Muscle layer of colon (tissue), 2 donors: ENCODE measurements around the gene TENM4.

ENCODE experiments used
- H3K27ac ChIP-seq: one replicate; pipeline ENCODE4 v1.7.0; 2013; ENCODE audit warnings: low read depth, mild to moderate bottlenecking, low read length, moderate library complexity
- H3K27me3 ChIP-seq, 2 donors: one replicate each; pipeline ENCODE4 v1.7.0; 2013; ENCODE audit warnings: low read length in 2 of 2, mild to moderate bottlenecking in 2 of 2; ENCODE audit not compliant: insufficient read depth in 2 of 2, control insufficient read depth in 1 of 2
- H3K36me3 ChIP-seq: one replicate; pipeline ENCODE4 v1.7.0; 2013; ENCODE audit warnings: mild to moderate bottlenecking, low read length; ENCODE audit not compliant: insufficient read depth
- H3K4me1 ChIP-seq: one replicate; pipeline ENCODE4 v1.7.0; 2013; ENCODE audit warnings: mild to moderate bottlenecking, low read length; ENCODE audit not compliant: insufficient read depth
- H3K4me3 ChIP-seq, 2 donors: one replicate each; pipeline ENCODE4 v1.7.0; 2013; ENCODE audit warnings: low read length in 2 of 2, low read depth in 1 of 2, mild to moderate bottlenecking in 1 of 2, moderate library complexity in 1 of 2
- H3K9ac ChIP-seq: one replicate; pipeline ENCODE4 v1.7.0; 2013; ENCODE audit warnings: low read length
- H3K9me3 ChIP-seq: one replicate; pipeline ENCODE4 v1.7.0; 2013; ENCODE audit warnings: mild to moderate bottlenecking, low read length
- donor health status: abdominal sarcoma.
- donor health status: Adenocarcinoma of cecum.

TENM4 gene

GRCh38 chr11:79086056-79086455 is 354.8 kb downstream of the TENM4 start:
- H3K27ac ChIP-seq: no peak overlapping the region
- no peak overlapping the region for H3K4me3 ChIP-seq
- H3K9ac ChIP-seq: no peak overlapping the region
- H3K9me3 ChIP-seq: no peaks in the 10 kb centered on the region
- peaks cover 17% of the 10 kb centered on the region for H3K4me1 ChIP-seq
- H3K27me3 ChIP-seq: no peaks in the 10 kb centered on the region
- no peaks in the 10 kb centered on the region for H3K36me3 ChIP-seq

- H3K4me1 ChIP-seq: peaks cover 21% of the 10 kb centered on the region
- H3K36me3 ChIP-seq: no peaks in the 10 kb centered on the region
- H3K9ac ChIP-seq: no peak overlapping the region
- no peaks in the 10 kb centered on the region for H3K9me3 ChIP-seq
- no peak overlapping the region for H3K27ac ChIP-seq
- no peak overlapping the region for H3K4me3 ChIP-seq
- no peaks in the 10 kb centered on the region for H3K27me3 ChIP-seq
These were observed 356.4 kb downstream of the TENM4 start for GRCh38 chr11:79084382-79084781.

GRCh38 chr11:79083352-79083751 is 357.5 kb downstream of the TENM4 start:
- Histone ChIP-seq H3K36me3 (no peaks in the 10 kb centered on the region), H3K4me3 (no peak overlapping the region)

GRCh38 chr11:79082907-79083306 is 357.9 kb downstream of the TENM4 start:
- Histone ChIP-seq H3K27ac (no peak overlapping the region), H3K4me3 (no peak overlapping the region), H3K27me3 (no peaks in the 10 kb centered on the region), H3K36me3 (no peaks in the 10 kb centered on the region), H3K9me3 (no peaks in the 10 kb centered on the region), H3K9ac (no peak overlapping the region), H3K4me1 (peaks cover 23% of the 10 kb centered on the region)

More at GRCh38 chr11:79083352-79083751, 357.5 kb downstream of the TENM4 start:
- Histone ChIP-seq H3K27me3 (no peaks in the 10 kb centered on the region), H3K4me1 (peaks cover 23% of the 10 kb centered on the region), H3K9ac (no peak overlapping the region), H3K27ac (no peak overlapping the region), H3K9me3 (no peaks in the 10 kb centered on the region)

- no peaks in the 10 kb centered on the region for H3K27me3 ChIP-seq
These were observed 358.6 kb downstream of the TENM4 start for GRCh38 chr11:79082280-79082679.

GRCh38 chr11:79081471-79082031 is 359.3 kb downstream of the TENM4 start:
- Histone ChIP-seq H3K27me3 (no peaks in the 10 kb centered on the region), H3K4me1 (peaks cover 23% of the 10 kb centered on the region), H3K27ac (no peak overlapping the region), H3K36me3 (no peaks in the 10 kb centered on the region), H3K4me3 (no peak overlapping the region), H3K9ac (no peak overlapping the region), H3K9me3 (no peaks in the 10 kb centered on the region)

More at GRCh38 chr11:79082280-79082679, 358.6 kb downstream of the TENM4 start:
- Histone ChIP-seq H3K9me3 (no peaks in the 10 kb centered on the region), H3K9ac (no peak overlapping the region), H3K27ac (no peak overlapping the region), H3K4me3 (no peak overlapping the region), H3K36me3 (no peaks in the 10 kb centered on the region), H3K4me1 (peaks cover 23% of the 10 kb centered on the region)

DNA sequence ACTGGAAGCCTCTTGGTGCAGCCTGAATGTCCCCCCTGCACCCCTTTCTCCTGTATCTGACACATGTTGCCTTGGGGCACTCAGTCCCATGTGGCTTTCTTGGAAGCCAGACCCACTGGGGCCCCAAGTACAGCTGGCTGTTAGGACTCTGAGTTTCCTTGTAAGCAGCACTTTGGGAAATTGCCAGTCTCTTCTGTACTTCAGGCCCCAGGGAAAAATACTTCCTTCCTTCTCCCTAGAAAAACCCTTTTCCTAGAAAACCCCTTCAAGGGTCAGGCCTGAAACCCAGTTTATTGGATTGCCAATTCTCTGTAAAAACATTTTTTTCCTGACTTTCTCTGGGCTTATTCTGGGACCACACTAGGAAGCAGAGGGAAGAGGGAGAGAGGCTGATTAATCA is 360.3 kb downstream of the TENM4 start:
- no peaks in the 10 kb centered on the region for H3K9me3 ChIP-seq
- no peaks in the 10 kb centered on the region for H3K27me3 ChIP-seq
- H3K4me1 ChIP-seq: peaks cover 23% of the 10 kb centered on the region
- no peak overlapping the region for H3K9ac ChIP-seq
- H3K27ac ChIP-seq: no peak overlapping the region
- no peak overlapping the region for H3K4me3 ChIP-seq
- no peaks in the 10 kb centered on the region for H3K36me3 ChIP-seq

GRCh38 chr11:79078999-79079398 is 361.8 kb downstream of the TENM4 start:
- H3K27ac ChIP-seq: no peak overlapping the region
- no peaks in the 10 kb centered on the region for H3K9me3 ChIP-seq
- no peaks in the 10 kb centered on the region for H3K36me3 ChIP-seq
- H3K27me3 ChIP-seq: no peaks in the 10 kb centered on the region
- H3K9ac ChIP-seq: no peak overlapping the region
- H3K4me3 ChIP-seq: no peak overlapping the region
- H3K4me1 ChIP-seq: peaks cover 23% of the 10 kb centered on the region

GRCh38 chr11:79078456-79078855 is 362.4 kb downstream of the TENM4 start:
- no peaks in the 10 kb centered on the region for H3K36me3 ChIP-seq
- H3K4me3 ChIP-seq: no peak overlapping the region
- no peak overlapping the region for H3K9ac ChIP-seq
- no peaks in the 10 kb centered on the region for H3K27me3 ChIP-seq
- peaks cover 23% of the 10 kb centered on the region for H3K4me1 ChIP-seq
- H3K27ac ChIP-seq: no peak overlapping the region
- H3K9me3 ChIP-seq: no peaks in the 10 kb centered on the region

- Histone ChIP-seq H3K27ac (no peak overlapping the region), H3K4me1 (peaks cover 23% of the 10 kb centered on the region), H3K27me3 (no peaks in the 10 kb centered on the region), H3K9ac (no peak overlapping the region), H3K36me3 (no peaks in the 10 kb centered on the region), H3K4me3 (no peak overlapping the region), H3K9me3 (no peaks in the 10 kb centered on the region)
These were observed 363.0 kb downstream of the TENM4 start for GRCh38 chr11:79077702-79078330.

DNA sequence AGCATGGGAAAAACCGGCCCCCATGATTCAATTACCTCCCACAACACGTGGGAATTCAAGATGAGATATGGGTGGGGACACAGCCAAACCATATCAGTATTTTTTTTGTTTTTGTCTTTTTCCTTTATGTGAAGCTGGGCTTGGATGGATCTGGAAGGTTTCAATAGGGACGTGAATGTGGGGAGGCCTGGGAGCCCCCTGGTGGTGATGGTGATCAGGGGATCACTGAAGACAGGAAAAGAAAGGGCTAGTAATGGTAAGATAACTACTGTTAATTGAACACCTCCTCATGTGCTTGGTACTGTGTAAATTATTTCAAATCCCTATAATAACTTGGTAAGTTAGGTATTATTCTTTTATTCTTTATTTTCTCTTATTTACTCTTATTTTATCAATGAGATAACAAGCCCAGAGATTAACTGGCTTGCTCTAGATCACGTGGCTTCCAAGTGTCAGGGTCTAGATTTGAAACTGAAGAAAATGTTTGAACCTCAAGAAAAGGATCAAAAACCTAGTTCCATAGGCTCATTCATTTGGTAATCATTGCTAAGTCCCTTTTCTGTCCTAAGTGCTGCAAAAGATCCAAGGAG is 364.2 kb downstream of the TENM4 start:
- no peaks in the 10 kb centered on the region for H3K9me3 ChIP-seq
- no peaks in the 10 kb centered on the region for H3K36me3 ChIP-seq
- H3K27me3 ChIP-seq: no peaks in the 10 kb centered on the region
- no peak overlapping the region for H3K4me3 ChIP-seq
- no peak overlapping the region for H3K27ac ChIP-seq
- no peak overlapping the region for H3K9ac ChIP-seq
- H3K4me1 ChIP-seq: peaks cover 23% of the 10 kb centered on the region

DNA sequence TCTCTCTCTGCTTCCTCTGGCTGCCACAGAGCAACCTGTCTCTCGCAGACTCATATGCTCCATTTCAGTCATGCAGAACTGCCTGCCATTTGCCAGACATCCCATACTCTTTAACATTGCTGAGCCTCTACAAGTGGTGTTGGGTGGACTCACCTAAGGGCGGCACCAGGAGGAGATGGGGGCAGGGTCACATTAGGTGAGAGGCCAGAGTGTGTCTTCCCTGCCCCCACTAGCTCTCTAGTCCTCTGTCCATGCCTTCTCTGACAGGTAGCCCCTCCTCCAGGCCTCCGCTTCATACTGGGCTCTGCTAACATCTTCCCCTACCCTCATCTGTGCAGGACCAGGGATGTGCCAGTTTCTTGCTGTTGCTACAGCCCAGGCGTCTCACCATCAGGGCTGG is 366.3 kb downstream of the TENM4 start:
- no peaks in the 10 kb centered on the region for H3K36me3 ChIP-seq
- no peak overlapping the region for H3K9ac ChIP-seq
- H3K27ac ChIP-seq: no peak overlapping the region
- peaks cover 20% of the 10 kb centered on the region for H3K4me1 ChIP-seq
- no peak overlapping the region for H3K4me3 ChIP-seq
- no peaks in the 10 kb centered on the region for H3K9me3 ChIP-seq
- no peaks in the 10 kb centered on the region for H3K27me3 ChIP-seq
